Liver (tissue), 9 donors: ENCODE results near the gene INPP4B. TPM values are rescaled to one million over a fixed set of nuclear protein-coding genes. Genes with fewer than 3 reads are reported as not detected.

Experiments used
- DNase-seq: peaks from one replicate; pipeline ENCODE4 v3.0.0-alpha.2; 2017; ENCODE audit warnings: low spot score
- H3K27ac ChIP-seq, 2 donors: one replicate each; pipeline ENCODE4 v1.7.0; 2013; ENCODE audit warnings: inconsistent platforms in 2 of 2, low read length in 2 of 2, control low read depth in 1 of 2, low read depth in 1 of 2, mild to moderate bottlenecking in 1 of 2
- H3K27me3 ChIP-seq, 4 donors: one replicate each; pipeline versions ENCODE4 v1.6.1 to v1.7.0; 2013; ENCODE audit warnings: low read length in 3 of 4, inconsistent platforms in 1 of 4, mild to moderate bottlenecking in 1 of 4, moderate library complexity in 1 of 4; ENCODE audit not compliant: control insufficient read depth in 4 of 4, insufficient read depth in 4 of 4
- H3K36me3 ChIP-seq, 4 donors: one replicate each; pipeline versions ENCODE4 v1.6.1 to v1.7.0; 2013; ENCODE audit warnings: low read length in 3 of 4, mild to moderate bottlenecking in 3 of 4, low read depth in 1 of 4, moderate library complexity in 1 of 4; ENCODE audit not compliant: control insufficient read depth in 4 of 4, insufficient read depth in 3 of 4
- H3K4me1 ChIP-seq, 4 donors: one replicate each; pipeline versions ENCODE4 v1.6.1 to v1.7.0; 2013; ENCODE audit warnings: low read length in 3 of 4, mild to moderate bottlenecking in 3 of 4, moderate library complexity in 1 of 4; ENCODE audit not compliant: control insufficient read depth in 4 of 4, insufficient read depth in 4 of 4
- H3K4me3 ChIP-seq, 3 donors: one replicate each; pipeline versions ENCODE4 v1.6.1 to v1.7.0; 2013; ENCODE audit warnings: low read length in 3 of 3, control low read depth in 1 of 3, low read depth in 1 of 3, mild to moderate bottlenecking in 1 of 3
- H3K9ac ChIP-seq, 2 donors: one replicate each; pipeline ENCODE4 v1.7.0; 2013; ENCODE audit warnings: low read length in 2 of 2, mild to moderate bottlenecking in 2 of 2, moderate library complexity in 2 of 2, control low read depth in 1 of 2, low read depth in 1 of 2
- H3K9me3 ChIP-seq, 4 donors: one replicate each; pipeline versions ENCODE4 v1.6.1 to v1.7.0; 2013; ENCODE audit warnings: low read length in 3 of 4; ENCODE audit not compliant: control insufficient read depth in 4 of 4
- ATF3 ChIP-seq: IDR thresholded peaks from 2 replicates; pipeline ENCODE4 v1.6.1; 2016; ENCODE audit warnings: antibody characterized with exemption
- EGR1 ChIP-seq, 2 donors: IDR thresholded peaks; 2 replicates each; pipeline ENCODE4 v1.6.1; 2016 to 2018; ENCODE audit warnings: antibody characterized with exemption in 2 of 2, low read depth in 2 of 2
- FOXA2 ChIP-seq: IDR thresholded peaks from 2 replicates; pipeline ENCODE4 v1.6.1; 2016; ENCODE audit warnings: antibody characterized with exemption
- GABPA ChIP-seq, 2 donors: IDR thresholded peaks in 1 of 2; conservative IDR thresholded peaks in 1 of 2; 2 replicates each; pipeline ENCODE4 v1.6.1; 2016; ENCODE audit warnings: antibody characterized with exemption in 2 of 2, mild to moderate bottlenecking in 1 of 2, moderate library complexity in 1 of 2
- HNF4A ChIP-seq, 2 donors: conservative IDR thresholded peaks; 2 replicates each; pipeline ENCODE4 v1.6.1; 2016; ENCODE audit warnings: antibody characterized with exemption in 2 of 2, mild to moderate bottlenecking in 2 of 2
- HNF4G ChIP-seq: IDR thresholded peaks from 2 replicates; pipeline ENCODE4 v1.6.1; 2016; ENCODE audit warnings: antibody characterized with exemption
- JUND ChIP-seq, 2 donors: IDR thresholded peaks; 2 replicates each; pipeline ENCODE4 v1.6.1; 2016; ENCODE audit warnings: antibody characterized with exemption in 2 of 2
- NR2F2 ChIP-seq: IDR thresholded peaks from 2 replicates; pipeline ENCODE4 v1.6.1; 2016; ENCODE audit warnings: antibody characterized with exemption
- RAD21 ChIP-seq, 2 donors: IDR thresholded peaks; 2 replicates each; pipeline ENCODE4 v1.6.1; 2016; ENCODE audit warnings: antibody characterized with exemption in 2 of 2, mild to moderate bottlenecking in 2 of 2
- RXRA ChIP-seq, 2 donors: IDR thresholded peaks; 2 replicates each; pipeline ENCODE4 v1.6.1; 2017 to 2018; ENCODE audit warnings: antibody characterized with exemption in 2 of 2, mild to moderate bottlenecking in 1 of 2
- SP1 ChIP-seq: IDR thresholded peaks from 2 replicates; pipeline ENCODE4 v1.6.1; 2018; ENCODE audit warnings: antibody characterized with exemption, mild to moderate bottlenecking
- TAF1 ChIP-seq: conservative IDR thresholded peaks from 2 replicates; pipeline ENCODE4 v1.6.1; 2016; ENCODE audit warnings: antibody characterized with exemption, mild to moderate bottlenecking
- YY1 ChIP-seq: IDR thresholded peaks from 2 replicates; pipeline ENCODE4 v1.6.1; 2016; ENCODE audit warnings: antibody characterized with exemption, mild to moderate bottlenecking
- ZBTB33 ChIP-seq: IDR thresholded peaks from 2 replicates; pipeline ENCODE4 v1.6.1; 2016; ENCODE audit warnings: antibody characterized with exemption
- WGBS: extraction: QIAGEN DNeasy Blood & Tissue Kit; methylation state at CpG from one replicate; pipeline ENCODE4 v1.1.7; 2013; 5-methylcytosine and 5-hydroxymethylcytosine counted together
- polyA plus RNA-seq, 2 donors: library from polyadenylated mRNA; stranded (reverse) in 1 of 2; unstranded in 1 of 2; fragments of 200-250 nt in 1 of 2; fragments of >200 nt in 1 of 2; fragmentation: Nextera tagmentation in 1 of 2; extraction: Ambion mirVana in 1 of 2; gene quantifications; one replicate each; pipeline versions ENCODE4 v1.2.1 to v1.2.3, GENCODE V29; 2013 to 2015
- total RNA-seq, 2 donors: library from RNA; depleted of rRNA; stranded (reverse); fragments of >200 nt; gene quantifications; one replicate each; pipeline ENCODE4 v1.2.3, GENCODE V29; 2014
- TF ChIP-seq, protein P1 (sequence below): IDR thresholded peaks from 2 replicates; pipeline ENCODE4 v1.6.1; 2016; ENCODE audit warnings: antibody characterized with exemption, mild to moderate bottlenecking
- donor health status: healthy.
- donor health status: healthy.
- donor health status: healthy.
- donor health status: healthy.
- donor health status: healthy.

Gene INPP4B
- total and polyA plus RNA-seq, 4 donors: 0.43 to 2.8 (median 1.6) TPM

DNA sequence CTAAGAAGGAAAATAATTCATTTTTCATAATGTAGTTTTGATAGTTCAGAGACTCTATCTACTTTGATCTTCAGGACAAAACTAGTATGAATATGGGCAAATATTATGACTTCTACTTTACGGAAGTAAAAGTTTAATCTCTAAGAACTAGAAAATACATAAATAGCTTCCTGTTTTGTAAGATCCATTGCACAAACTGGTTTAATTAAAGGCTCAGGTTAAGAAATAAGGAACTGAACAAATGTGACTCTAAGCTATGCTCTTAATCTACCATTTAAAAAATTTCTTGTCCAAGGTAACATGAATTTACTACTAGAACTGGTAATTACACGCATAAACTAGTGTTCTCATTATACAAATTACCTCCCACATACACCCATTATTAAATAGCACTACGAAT, 360.6 kb downstream of the INPP4B start:
- Histone ChIP-seq H3K27ac (no peak overlapping the region), H3K27me3 (no peaks in the 10 kb centered on the region), H3K9me3 (no peaks in the 10 kb centered on the region), H3K9ac (no peak overlapping the region), H3K36me3 (no peaks in the 10 kb centered on the region), H3K4me1 (no peaks in the 10 kb centered on the region), H3K4me3 (no peak overlapping the region)
- 85% methylated on average over 3 of the region's 3 CpGs for WGBS
- no peak for TF ChIP-seq SP1
- TF ChIP-seq RXRA (IDR thresholded peaks at IDR 0.05): no peak
- no peak for TF ChIP-seq EGR1 (IDR thresholded peaks at IDR 0.05; ENCODE audit: low read depth in 2 of 2)
- TF ChIP-seq JUND (IDR thresholded peaks at IDR 0.05): no peak
- TF ChIP-seq, protein P1, sequence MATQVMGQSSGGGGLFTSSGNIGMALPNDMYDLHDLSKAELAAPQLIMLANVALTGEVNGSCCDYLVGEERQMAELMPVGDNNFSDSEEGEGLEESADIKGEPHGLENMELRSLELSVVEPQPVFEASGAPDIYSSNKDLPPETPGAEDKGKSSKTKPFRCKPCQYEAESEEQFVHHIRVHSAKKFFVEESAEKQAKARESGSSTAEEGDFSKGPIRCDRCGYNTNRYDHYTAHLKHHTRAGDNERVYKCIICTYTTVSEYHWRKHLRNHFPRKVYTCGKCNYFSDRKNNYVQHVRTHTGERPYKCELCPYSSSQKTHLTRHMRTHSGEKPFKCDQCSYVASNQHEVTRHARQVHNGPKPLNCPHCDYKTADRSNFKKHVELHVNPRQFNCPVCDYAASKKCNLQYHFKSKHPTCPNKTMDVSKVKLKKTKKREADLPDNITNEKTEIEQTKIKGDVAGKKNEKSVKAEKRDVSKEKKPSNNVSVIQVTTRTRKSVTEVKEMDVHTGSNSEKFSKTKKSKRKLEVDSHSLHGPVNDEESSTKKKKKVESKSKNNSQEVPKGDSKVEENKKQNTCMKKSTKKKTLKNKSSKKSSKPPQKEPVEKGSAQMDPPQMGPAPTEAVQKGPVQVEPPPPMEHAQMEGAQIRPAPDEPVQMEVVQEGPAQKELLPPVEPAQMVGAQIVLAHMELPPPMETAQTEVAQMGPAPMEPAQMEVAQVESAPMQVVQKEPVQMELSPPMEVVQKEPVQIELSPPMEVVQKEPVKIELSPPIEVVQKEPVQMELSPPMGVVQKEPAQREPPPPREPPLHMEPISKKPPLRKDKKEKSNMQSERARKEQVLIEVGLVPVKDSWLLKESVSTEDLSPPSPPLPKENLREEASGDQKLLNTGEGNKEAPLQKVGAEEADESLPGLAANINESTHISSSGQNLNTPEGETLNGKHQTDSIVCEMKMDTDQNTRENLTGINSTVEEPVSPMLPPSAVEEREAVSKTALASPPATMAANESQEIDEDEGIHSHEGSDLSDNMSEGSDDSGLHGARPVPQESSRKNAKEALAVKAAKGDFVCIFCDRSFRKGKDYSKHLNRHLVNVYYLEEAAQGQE: no peak
- TF ChIP-seq GABPA (IDR thresholded peaks at IDR 0.05 in 1 of 2, conservative IDR thresholded peaks at IDR 0.05 in 1 of 2): no peak
- no peak for TF ChIP-seq YY1
- no peak for TF ChIP-seq FOXA2
- no peak for TF ChIP-seq ATF3
- TF ChIP-seq RAD21 (IDR thresholded peaks at IDR 0.05): no peak
- no peak for TF ChIP-seq ZBTB33
- no peak for DNase-seq

DNA sequence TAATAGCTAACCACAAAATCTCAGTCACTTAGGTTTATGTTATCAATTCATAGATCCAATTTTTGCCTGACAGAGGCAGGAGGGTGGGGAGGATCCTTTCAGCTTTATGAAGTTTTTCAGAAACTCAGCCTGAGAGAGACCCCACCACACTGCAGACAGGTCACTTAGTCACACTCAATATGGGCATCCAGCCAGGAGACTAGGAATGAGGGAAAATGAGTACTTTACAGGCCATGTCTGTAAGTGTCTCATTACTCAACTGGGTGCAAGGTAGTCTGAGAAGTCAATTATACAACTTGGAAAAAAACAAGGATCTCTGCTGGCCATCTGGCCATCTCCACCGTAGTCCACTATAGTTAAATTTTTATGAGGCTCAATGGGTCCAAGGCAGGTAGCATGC, 365.9 kb downstream of the INPP4B start:
- no peaks in the 10 kb centered on the region for H3K9me3 ChIP-seq
- no peaks in the 10 kb centered on the region for H3K36me3 ChIP-seq
- H3K9ac ChIP-seq: no peak overlapping the region
- no peak overlapping the region for H3K27ac ChIP-seq
- WGBS: 87% methylated on average over 1 of the region's 1 CpG
- no peak for DNase-seq
- no peaks in the 10 kb centered on the region for H3K27me3 ChIP-seq
- H3K4me3 ChIP-seq: no peak overlapping the region
- no peak for TF ChIP-seq JUND (IDR thresholded peaks at IDR 0.05)
- no peak for TF ChIP-seq FOXA2
- no peak for TF ChIP-seq TAF1
- no peak for TF ChIP-seq ZBTB33
- TF ChIP-seq HNF4G: no peak
- TF ChIP-seq EGR1 (IDR thresholded peaks at IDR 0.05; ENCODE audit: low read depth in 2 of 2): no peak
- TF ChIP-seq, protein P1: no peak
- TF ChIP-seq NR2F2: no peak
- no peak for TF ChIP-seq HNF4A (conservative IDR thresholded peaks at IDR 0.05)
- H3K4me1 ChIP-seq: no peaks in the 10 kb centered on the region
